H1 (cell line): ENCODE measurements around the gene FH. TPM values are rescaled to one million over a fixed set of nuclear protein-coding genes. Genes with fewer than 3 reads are reported as not detected.

Source experiments
- CTCF ChIA-PET: fragments of 300-600 bp; sonication (Branson Sonifier 250); formaldehyde crosslinking; loops from one replicate; lab custom pipeline; 2021; ENCODE audit not compliant: partially characterized antibody; lab: Charles Lee
- POLR2A ChIA-PET: fragments of 300-600 bp; sonication (Branson Sonifier 250); formaldehyde crosslinking; loops from one replicate; lab custom pipeline; 2021; ENCODE audit warnings: inconsistent platforms; ENCODE audit not compliant: partially characterized antibody; lab: Charles Lee
- DNase-seq, 2 experiments: peaks; one replicate each; pipeline versions ENCODE4 v3.0.0 to v3.0.0-alpha.2; 2010 to 2022; ENCODE audit warnings: low spot score in 2 of 2, low read depth in 1 of 2, mixed read lengths in 1 of 2
- FAIRE-seq: peaks from 2 replicates; lab custom pipeline; 2011; peaks lifted over from hg19 to GRCh38; lab: Jason Lieb, UNC
- H2AFZ ChIP-seq: 2 replicates; pipeline ENCODE4 v1.8.1; 2012; ENCODE audit warnings: low read length, inconsistent platforms
- H2AK5ac ChIP-seq: 2 replicates; pipeline ENCODE4 v1.6.1; 2013; ENCODE audit warnings: low read depth, low read length
- H2BK120ac ChIP-seq: replicated peaks from 2 replicates; pipeline ENCODE3; 2013; ENCODE audit warnings: low read depth, low read length, inconsistent platforms
- H2BK12ac ChIP-seq: 2 replicates; pipeline ENCODE4 v1.6.1; 2013; ENCODE audit warnings: low read depth, low read length
- H2BK15ac ChIP-seq: 2 replicates; pipeline ENCODE4 v1.6.1; 2013; ENCODE audit warnings: low read length
- H2BK20ac ChIP-seq: 2 replicates; pipeline ENCODE4 v1.6.1; 2013; ENCODE audit warnings: low read length
- H2BK5ac ChIP-seq: 2 replicates; pipeline ENCODE4 v1.6.1; 2013; ENCODE audit warnings: low read depth, low read length
- H3K14ac ChIP-seq: 2 replicates; pipeline ENCODE4 v1.6.1; 2013; ENCODE audit warnings: inconsistent platforms; ENCODE audit not compliant: insufficient read length
- H3K18ac ChIP-seq: 2 replicates; pipeline ENCODE4 v1.6.1; 2013; ENCODE audit warnings: low read length; ENCODE audit errors: extremely low read depth
- H3K23ac ChIP-seq: 2 replicates; pipeline ENCODE4 v1.6.1; 2013; ENCODE audit warnings: inconsistent platforms; ENCODE audit not compliant: insufficient read length
- H3K23me2 ChIP-seq: 2 replicates; pipeline ENCODE4 v1.6.1; 2013; ENCODE audit warnings: low read depth, low read length
- H3K27ac ChIP-seq: 2 replicates; pipeline ENCODE4 v1.6.1; 2011; ENCODE audit warnings: low read depth, low read length, inconsistent platforms
- H3K27me3 ChIP-seq, 4 experiments: replicated peaks in 1 of 4; 1 replicate in 1 of 4; 2 replicates in 3 of 4; pipeline versions ENCODE4 v1.6.1 to v1.8.1; 2011 to 2013; ENCODE audit warnings: low read length in 3 of 4, mild to moderate bottlenecking in 3 of 4, inconsistent platforms in 2 of 4, mixed read lengths in 2 of 4, moderate library complexity in 1 of 4; ENCODE audit not compliant: control insufficient read depth in 3 of 4, insufficient read depth in 3 of 4; ENCODE audit errors: extremely low read depth in 1 of 4
- H3K36me3 ChIP-seq, 4 experiments: 2 replicates each; pipeline versions ENCODE4 v1.6.1 to v1.8.1; 2011 to 2013; ENCODE audit warnings: mild to moderate bottlenecking in 4 of 4, low read length in 3 of 4, moderate library complexity in 2 of 4, control low read depth in 1 of 4, inconsistent platforms in 1 of 4; ENCODE audit not compliant: insufficient read depth in 4 of 4, control insufficient read depth in 2 of 4
- H3K4ac ChIP-seq: replicated peaks from 2 replicates; pipeline ENCODE3; 2013; ENCODE audit warnings: low read length, low read depth, mixed read lengths, inconsistent platforms; ENCODE audit not compliant: insufficient read length
- H3K4me1 ChIP-seq, 4 experiments: replicated peaks in 1 of 4; 1 replicate in 1 of 4; 2 replicates in 3 of 4; pipeline versions ENCODE4 v1.6.1 to v1.8.1; 2011 to 2013; ENCODE audit warnings: low read length in 3 of 4, inconsistent platforms in 2 of 4, mixed read lengths in 1 of 4; ENCODE audit not compliant: insufficient read depth in 4 of 4, control insufficient read depth in 3 of 4
- H3K4me2 ChIP-seq, 2 experiments: 2 replicates each; pipeline versions ENCODE4 v1.6.1 to v1.8.1; 2011 to 2013; ENCODE audit warnings: low read depth in 2 of 2, low read length in 2 of 2, control low read depth in 1 of 2, inconsistent platforms in 1 of 2, mild to moderate bottlenecking in 1 of 2; ENCODE audit not compliant: insufficient read depth in 1 of 2
- H3K4me3 ChIP-seq, 4 experiments: fragments of 200-600, 300-600 bp in 1 of 4; sonication (generic), shearing (Covaris generic), sonication (Bioruptor Twin) in 1 of 4; 2 replicates each; pipeline versions ENCODE4 v1.5.1 to v1.8.1; 2011 to 2016; ENCODE audit warnings: low read length in 4 of 4, low read depth in 3 of 4, control low read depth in 2 of 4, inconsistent platforms in 2 of 4, mild to moderate bottlenecking in 2 of 4, mixed read lengths in 1 of 4, moderate library complexity in 1 of 4; ENCODE audit not compliant: insufficient read depth in 2 of 4; ENCODE audit errors: extremely low read depth in 1 of 4
- H3K56ac ChIP-seq: replicated peaks from 2 replicates; pipeline ENCODE3; 2013; ENCODE audit warnings: low read depth, mild to moderate bottlenecking, mixed read lengths, low read length, inconsistent platforms; ENCODE audit not compliant: insufficient read length
- H3K79me1 ChIP-seq: 2 replicates; pipeline ENCODE4 v1.6.1; 2013; ENCODE audit warnings: low read depth, low read length, control low read depth
- H3K79me2 ChIP-seq, 2 experiments: 2 replicates each; pipeline versions ENCODE4 v1.6.1 to v1.8.1; 2012 to 2013; ENCODE audit warnings: low read length in 2 of 2, mild to moderate bottlenecking in 2 of 2, inconsistent platforms in 1 of 2; ENCODE audit not compliant: insufficient read depth in 2 of 2, control insufficient read depth in 1 of 2
- H3K9ac ChIP-seq, 4 experiments: replicated peaks in 1 of 4; 1 replicate in 1 of 4; 2 replicates in 3 of 4; pipeline versions ENCODE4 v1.6.1 to v1.8.1; 2011 to 2013; ENCODE audit warnings: low read depth in 3 of 4, low read length in 3 of 4, control low read depth in 2 of 4, mild to moderate bottlenecking in 2 of 4, moderate library complexity in 2 of 4, inconsistent platforms in 1 of 4; ENCODE audit errors: extremely low read depth in 1 of 4
- H3K9me3 ChIP-seq, 2 experiments: 2 replicates each; pipeline versions ENCODE4 v1.6.1 to v1.8.1; 2012 to 2013; ENCODE audit warnings: mild to moderate bottlenecking in 2 of 2, moderate library complexity in 2 of 2, control low read depth in 1 of 2, inconsistent platforms in 1 of 2, low read depth in 1 of 2, low read length in 1 of 2, mixed read lengths in 1 of 2; ENCODE audit not compliant: insufficient read depth in 2 of 2
- H4K20me1 ChIP-seq, 2 experiments: replicated peaks in 1 of 2; 2 replicates each; pipeline versions ENCODE3 to v1.8.1; 2011 to 2013; ENCODE audit warnings: inconsistent platforms in 2 of 2, low read length in 2 of 2, mild to moderate bottlenecking in 1 of 2; ENCODE audit not compliant: insufficient read depth in 2 of 2, control insufficient read depth in 1 of 2
- H4K5ac ChIP-seq: 2 replicates; pipeline ENCODE4 v1.6.1; 2013; ENCODE audit warnings: low read length, low read depth, mixed read lengths, inconsistent platforms; ENCODE audit not compliant: insufficient read length
- H4K8ac ChIP-seq: 2 replicates; pipeline ENCODE4 v1.8.0; 2013; ENCODE audit warnings: mild to moderate bottlenecking, moderate library complexity, low read length, inconsistent platforms; ENCODE audit not compliant: insufficient read depth; ENCODE audit errors: extremely low read depth
- H4K91ac ChIP-seq: replicated peaks from 2 replicates; pipeline ENCODE3; 2013; ENCODE audit warnings: low read length, mixed read lengths, inconsistent platforms; ENCODE audit not compliant: insufficient read length
- CHD2 ChIP-seq: IDR thresholded peaks from 2 replicates; pipeline ENCODE4 v1.6.1; 2012; ENCODE audit warnings: low read length, improper control_type of control experiment
- CTBP2 ChIP-seq: IDR thresholded peaks from 2 replicates; pipeline ENCODE4 v1.7.0; 2011; ENCODE audit warnings: borderline replicate concordance, mild to moderate bottlenecking, moderate library complexity, mixed read lengths, low read length; ENCODE audit not compliant: insufficient read depth, insufficient read length
- EZH2 ChIP-seq: fragments of 200-600 bp; sonication (generic); IDR thresholded peaks from 2 replicates; pipeline ENCODE4 v1.7.1; 2012; ENCODE audit warnings: low read depth, mild to moderate bottlenecking, moderate library complexity, low read length, inconsistent platforms; ENCODE audit not compliant: severe bottlenecking
- HDAC2 ChIP-seq, 2 experiments: fragments of 300-600 bp in 1 of 2; sonication (generic) in 1 of 2; IDR thresholded peaks; 2 replicates each; pipeline ENCODE4 v1.6.1; 2011 to 2012; ENCODE audit warnings: low read depth in 2 of 2, low read length in 2 of 2, mild to moderate bottlenecking in 2 of 2, moderate library complexity in 2 of 2, borderline replicate concordance in 1 of 2, inconsistent platforms in 1 of 2
- JUND ChIP-seq: IDR thresholded peaks from 2 replicates; pipeline ENCODE4 v1.6.1; 2011; ENCODE audit warnings: mild to moderate bottlenecking, improper control_type of control experiment, low read length
- MAFK ChIP-seq: IDR thresholded peaks from 2 replicates; pipeline ENCODE4 v1.6.1; 2012; ENCODE audit warnings: low read depth, mild to moderate bottlenecking, improper control_type of control experiment, low read length
- SAP30 ChIP-seq: fragments of 300-600 bp; sonication (generic); IDR thresholded peaks from 2 replicates; pipeline ENCODE4 v1.7.1; 2012; ENCODE audit warnings: low read length, moderate library complexity, mild to moderate bottlenecking, inconsistent platforms; ENCODE audit not compliant: insufficient read depth, insufficient replicate concordance
- SP2 ChIP-seq: IDR thresholded peaks from 2 replicates; pipeline ENCODE4 v1.6.1; 2012; ENCODE audit warnings: mild to moderate bottlenecking, low read length, inconsistent platforms
- SP4 ChIP-seq: IDR thresholded peaks from 2 replicates; pipeline ENCODE4 v1.6.1; 2012; ENCODE audit warnings: low read length, inconsistent platforms
- TAF1 ChIP-seq: IDR thresholded peaks from 2 replicates; pipeline ENCODE4 v1.6.1; 2011; ENCODE audit warnings: mild to moderate bottlenecking, low read depth, low read length
- TAF7 ChIP-seq: optimal IDR thresholded peaks from 2 replicates; pipeline ENCODE3; 2011; ENCODE audit warnings: low read depth, mild to moderate bottlenecking, inconsistent platforms, low read length, moderate library complexity, borderline replicate concordance
- TBP ChIP-seq: IDR thresholded peaks from 2 replicates; pipeline ENCODE4 v1.6.1; 2011; ENCODE audit warnings: low read depth, low read length, improper control_type of control experiment
- WGBS, 2 experiments: shearing (Covaris generic) in 1 of 2; methylation state at CpG; one replicate each; pipeline versions ENCODE4 v1.1.6 to v1.1.7; 2013 to 2015; ENCODE audit warnings: low lambda C conversion rate in 2 of 2, mixed read lengths in 2 of 2, inconsistent platforms in 1 of 2, low coverage in 1 of 2, missing lambda C conversion rate in 1 of 2; ENCODE audit not compliant: insufficient replicate concordance in 2 of 2, insufficient coverage in 1 of 2, insufficient read length in 1 of 2; ENCODE audit errors: extremely low coverage in 1 of 2, missing lambda C conversion rate in 1 of 2; 5-methylcytosine and 5-hydroxymethylcytosine counted together
- polyA plus RNA-seq, 7 experiments: library from polyadenylated mRNA; depleted of rRNA in 3 of 7; stranded (reverse) in 5 of 7; unstranded in 2 of 7; fragments of >200 nt in 5 of 7; fragments of 200-250 nt in 2 of 7; gene quantifications; 1 replicate in 5 of 7; 2 replicates in 1 of 7; 4 replicates in 1 of 7; pipeline versions ENCODE4 v1.2.1 to v1.2.3, GENCODE V29; 2011 to 2013; ENCODE audit warnings: missing spikeins in 2 of 7, mixed read lengths in 2 of 7
- total RNA-seq: library from RNA; stranded (reverse); fragmentation: NEBNext Ultra II Directional; extraction: Animal tissue kit (Norgen Biotek cat#: 25700); gene quantifications from 2 replicates; pipeline ENCODE4 v1.2.1, GENCODE V29; 2021

The FH gene
- total and polyA plus RNA-seq, 2 of the 8 experiments (the other 6 are each of a cell fraction or from before 2014, with no cell fraction given) = 45.0 to 81.9 TPM

GRCh38 chr1:241525026-241525425, 5.5 kb upstream of the FH start:
- no peak overlapping the region for H2BK120ac ChIP-seq
- no peak overlapping the region for H2BK15ac ChIP-seq
- 0 out of 7 replicates have a peak, but pooled peaks cover 0 to 2% (median 0%) of the 10 kb centered on the region in 4 experiments for H3K4me1 ChIP-seq
- no peak overlapping the region for H4K8ac ChIP-seq
- no peak overlapping the region for H3K9ac ChIP-seq
- H3K79me1 ChIP-seq = no peaks in the 10 kb centered on the region
- H3K36me3 ChIP-seq = no peaks in the 10 kb centered on the region
- no peak for TF ChIP-seq HDAC2 (IDR thresholded peaks at IDR 0.05; ENCODE audit: borderline replicate concordance in 1 of 2, low read depth in 2 of 2, low read length in 2 of 2)
- no peak for TF ChIP-seq CTBP2
- TF ChIP-seq TBP = no peak
- TF ChIP-seq TAF1 = no peak
- TF ChIP-seq EZH2 = no peak
- TF ChIP-seq CHD2 = no peak
- no peak for TF ChIP-seq JUND
- TF ChIP-seq SP2 = no peak
- no peak for TF ChIP-seq MAFK
- no peak for TF ChIP-seq SAP30
- TF ChIP-seq TAF7 = no peak
- TF ChIP-seq SP4 = no peak
- DNase-seq = no peak
- H2AFZ ChIP-seq = no peak overlapping the region
- WGBS, 2 experiments = 78% methylated on average over 3 of the region's 3 CpGs; no CpG with 5 or more reads in 1 of the 2 experiments
- FAIRE-seq = no peak
- H2BK12ac ChIP-seq = no peak overlapping the region
- no peaks in the 10 kb centered on the region for H3K79me2 ChIP-seq
- H3K23ac ChIP-seq = no peak overlapping the region
- H4K5ac ChIP-seq = no peak overlapping the region
- POLR2A ChIA-PET = no interaction called here
- no peaks in the 10 kb centered on the region for H3K23me2 ChIP-seq
- no peak overlapping the region for H3K56ac ChIP-seq
- H4K20me1 ChIP-seq = no peaks in the 10 kb centered on the region
- H3K27me3 ChIP-seq = peaks cover 0 to 1% (median 0%) of the 10 kb centered on the region in 4 experiments; a peak in 1 of 7 replicates
- CTCF ChIA-PET = interaction anchor here (1.2 to 2.1 kb wide), 4 partner anchors 22 to 637 kb away, joined by 3 to 5 read pairs (median 4); no protein-coding TSS in a partner anchor
- no peak overlapping the region for H2BK5ac ChIP-seq
- no peak overlapping the region for H2AK5ac ChIP-seq
- no peak overlapping the region for H3K27ac ChIP-seq
- H2BK20ac ChIP-seq = no peak overlapping the region
- H3K14ac ChIP-seq = no peak overlapping the region
- no peak overlapping the region for H3K4me2 ChIP-seq
- H4K91ac ChIP-seq = no peak overlapping the region
- H3K9me3 ChIP-seq = no peaks in the 10 kb centered on the region
- H3K4ac ChIP-seq = no peak overlapping the region
- no peak overlapping the region for H3K18ac ChIP-seq
- no peak overlapping the region for H3K4me3 ChIP-seq
